HepG2 (cell line): Measurements from ENCODE around the gene CLDN7. TPM values are rescaled to one million over a fixed set of nuclear protein-coding genes. Genes with fewer than 3 reads are reported as not detected.

Experiments
- ATM ChIP-seq: fragments of 450-650 bp; IDR thresholded peaks from 2 replicates; pipeline ENCODE4 v1.7.1; 2017; ENCODE audit warnings: mild to moderate bottlenecking, borderline replicate concordance
- ELF1 ChIP-seq: sonication (generic); formaldehyde crosslinking; IDR thresholded peaks from 2 replicates; pipeline ENCODE4 v1.4.0; 2020; ENCODE audit warnings: missing genetic modification reagents
- HNRNPL ChIP-seq: fragments of 200-400 bp; formaldehyde crosslinking; IDR thresholded peaks from 2 replicates; pipeline ENCODE4 v1.6.1; 2017; ENCODE audit warnings: mild to moderate bottlenecking, low read depth, low read length
- ISL2 ChIP-seq: sonication (generic); formaldehyde crosslinking; IDR thresholded peaks from 2 replicates; pipeline ENCODE4 v1.5.0; 2020; ENCODE audit warnings: missing genetic modification reagents
- KDM1A ChIP-seq: IDR thresholded peaks from 2 replicates; pipeline ENCODE4 v1.6.1; 2016; ENCODE audit warnings: missing compliant biosample characterization
- KDM2A ChIP-seq: sonication (generic); formaldehyde crosslinking; IDR thresholded peaks from 2 replicates; pipeline ENCODE4 v1.4.0; 2020; ENCODE audit warnings: low read depth, missing genetic modification reagents, borderline replicate concordance
- KDM5B ChIP-seq: sonication (generic); formaldehyde crosslinking; IDR thresholded peaks from 2 replicates; pipeline ENCODE4 v1.4.0; 2020; ENCODE audit warnings: missing genetic modification reagents, mild to moderate bottlenecking, borderline replicate concordance
- KLF11 ChIP-seq: IDR thresholded peaks from 2 replicates; pipeline ENCODE4 v1.6.1; 2016; ENCODE audit warnings: missing compliant biosample characterization
- U2AF2 ChIP-seq: fragments of 200-400 bp; formaldehyde crosslinking; IDR thresholded peaks from 2 replicates; pipeline ENCODE4 v1.6.1; 2017; ENCODE audit warnings: low read depth, mild to moderate bottlenecking, low read length
- ZBTB3 ChIP-seq: sonication (generic); formaldehyde crosslinking; IDR thresholded peaks from 2 replicates; pipeline ENCODE4 v1.4.0; 2020; ENCODE audit warnings: low read depth, mild to moderate bottlenecking, moderate library complexity, missing genetic modification reagents, borderline replicate concordance
- ZFP41 ChIP-seq: sonication (generic); formaldehyde crosslinking; IDR thresholded peaks from 2 replicates; pipeline ENCODE4 v1.4.0; 2020; ENCODE audit warnings: mild to moderate bottlenecking, missing genetic modification reagents, borderline replicate concordance
- ZMYM3 ChIP-seq: sonication (generic); formaldehyde crosslinking; IDR thresholded peaks from 2 replicates; pipeline ENCODE4 v1.5.1; 2020; ENCODE audit warnings: mild to moderate bottlenecking, missing genetic modification reagents
- ZNF138 ChIP-seq: sonication (generic); formaldehyde crosslinking; IDR thresholded peaks from 2 replicates; pipeline ENCODE4 v1.5.0; 2020; ENCODE audit warnings: mild to moderate bottlenecking, low read depth, missing genetic modification reagents
- ZNF292 ChIP-seq: sonication (generic); formaldehyde crosslinking; IDR thresholded peaks from 2 replicates; pipeline ENCODE4 v1.8.1; 2022; ENCODE audit warnings: mild to moderate bottlenecking, low read depth, missing genetic modification reagents, borderline replicate concordance
- ZNF333 ChIP-seq: sonication (generic); formaldehyde crosslinking; IDR thresholded peaks from 2 replicates; pipeline ENCODE4 v1.4.0; 2020; ENCODE audit warnings: mild to moderate bottlenecking, missing genetic modification reagents, borderline replicate concordance
- ZNF598 ChIP-seq: sonication (generic); formaldehyde crosslinking; IDR thresholded peaks from 2 replicates; pipeline ENCODE4 v1.5.1; 2020; ENCODE audit warnings: mild to moderate bottlenecking, missing genetic modification reagents, borderline replicate concordance
- ZNF891 ChIP-seq: sonication (generic); formaldehyde crosslinking; IDR thresholded peaks from 2 replicates; pipeline ENCODE4 v1.5.0; 2020; ENCODE audit warnings: mild to moderate bottlenecking, missing genetic modification reagents
- polyA plus RNA-seq, 8 experiments: library from polyadenylated mRNA; depleted of rRNA in 3 of 8; stranded (reverse) in 7 of 8; unstranded in 1 of 8; fragments of >200 nt; fragmentation: Illumina TruSeq in 4 of 8; extraction: Trizol in 4 of 8; gene quantifications; 2 replicates each; pipeline versions ENCODE4 v1.2.1 to v1.2.3, GENCODE V29; 2011 to 2016; ENCODE audit warnings: low read depth in 4 of 8, missing spikeins in 1 of 8, mixed read lengths in 1 of 8; ENCODE audit not compliant: insufficient read depth in 1 of 8
- total RNA-seq, 5 experiments: library from RNA; depleted of rRNA; stranded (reverse); fragments of >200 nt; fragmentation: Illumina TruSeq; extraction: Trizol; gene quantifications; 2 replicates each; pipeline ENCODE4 v1.2.3, GENCODE V29; 2016; ENCODE audit warnings: low read depth in 1 of 5
- TF ChIP-seq, protein P1 (sequence below): sonication (generic); formaldehyde crosslinking; IDR thresholded peaks from 2 replicates; pipeline ENCODE4 v1.8.0; 2022; ENCODE audit warnings: missing genetic modification reagents, mild to moderate bottlenecking, moderate library complexity, borderline replicate concordance
- TF ChIP-seq, protein P2 (sequence below): sonication (generic); formaldehyde crosslinking; IDR thresholded peaks from 2 replicates; pipeline ENCODE4 v1.4.0; 2020; ENCODE audit warnings: missing genetic modification reagents
- TF ChIP-seq, protein P3 (sequence below): IDR thresholded peaks from 2 replicates; pipeline ENCODE4 v1.6.1; 2016; ENCODE audit warnings: missing biosample characterization, missing genetic modification reagents, low read depth
- TF ChIP-seq, protein P4 (sequence below): IDR thresholded peaks from 2 replicates; pipeline ENCODE4 v1.6.1; 2016

Gene CLDN7
- total and polyA plus RNA-seq, 2 of the 13 experiments (the other 11 are each of a cell fraction or from before 2014, with no cell fraction given): not detected

DNA sequence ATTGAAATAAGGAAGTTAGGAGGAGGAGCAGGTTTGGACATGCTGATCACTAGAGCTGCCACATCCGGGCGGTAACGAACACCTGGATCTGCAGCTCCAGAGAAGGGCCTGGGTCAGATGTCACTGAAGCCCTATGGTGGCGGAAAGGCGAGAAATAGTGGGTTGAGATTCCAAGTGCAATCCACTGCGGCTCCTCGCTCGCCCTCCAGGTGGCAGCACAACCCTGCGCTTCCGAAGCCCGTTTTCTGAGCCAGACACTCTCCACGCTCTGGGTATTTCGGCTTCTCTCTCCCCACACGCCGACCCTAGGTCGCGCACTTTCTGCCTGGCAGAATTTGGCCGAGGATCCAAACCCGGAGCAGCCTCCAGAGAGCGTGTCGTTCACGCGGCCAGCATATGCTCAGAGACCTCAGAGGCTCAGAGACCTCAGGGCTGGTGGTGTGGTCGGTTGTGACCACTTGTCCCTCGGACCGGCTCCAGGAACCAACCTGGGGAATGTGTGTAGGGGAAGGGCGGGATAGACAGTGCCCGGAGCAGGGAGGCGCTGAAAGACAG is 18.3 kb upstream of the CLDN7 start (continued):
- TF ChIP-seq ZFP41 (CRISPR knock-in tag): peak; percentile 35; the same call in 1 of the 2 replicates
- TF ChIP-seq U2AF2: no peak
- TF ChIP-seq ELF1 (CRISPR knock-in tag): peak; percentile 36; the same call in 1 of the 2 replicates
- TF ChIP-seq, protein P1, sequence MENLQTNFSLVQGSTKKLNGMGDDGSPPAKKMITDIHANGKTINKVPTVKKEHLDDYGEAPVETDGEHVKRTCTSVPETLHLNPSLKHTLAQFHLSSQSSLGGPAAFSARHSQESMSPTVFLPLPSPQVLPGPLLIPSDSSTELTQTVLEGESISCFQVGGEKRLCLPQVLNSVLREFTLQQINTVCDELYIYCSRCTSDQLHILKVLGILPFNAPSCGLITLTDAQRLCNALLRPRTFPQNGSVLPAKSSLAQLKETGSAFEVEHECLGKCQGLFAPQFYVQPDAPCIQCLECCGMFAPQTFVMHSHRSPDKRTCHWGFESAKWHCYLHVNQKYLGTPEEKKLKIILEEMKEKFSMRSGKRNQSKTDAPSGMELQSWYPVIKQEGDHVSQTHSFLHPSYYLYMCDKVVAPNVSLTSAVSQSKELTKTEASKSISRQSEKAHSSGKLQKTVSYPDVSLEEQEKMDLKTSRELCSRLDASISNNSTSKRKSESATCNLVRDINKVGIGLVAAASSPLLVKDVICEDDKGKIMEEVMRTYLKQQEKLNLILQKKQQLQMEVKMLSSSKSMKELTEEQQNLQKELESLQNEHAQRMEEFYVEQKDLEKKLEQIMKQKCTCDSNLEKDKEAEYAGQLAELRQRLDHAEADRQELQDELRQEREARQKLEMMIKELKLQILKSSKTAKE (CRISPR knock-in tag): no peak
- TF ChIP-seq ZNF891 (CRISPR knock-in tag): peak; percentile 90
- TF ChIP-seq ISL2 (CRISPR knock-in tag): 0 out of 2 replicates have a peak, but pooled peaks have one; percentile 42
- 0 out of 2 replicates have a peak, but pooled peaks have one; percentile 57 for TF ChIP-seq HNRNPL
- peak; percentile 87 for TF ChIP-seq KDM2A (CRISPR knock-in tag)
- TF ChIP-seq KLF11 (CRISPR knock-in tag): peak; percentile 59; the same call in 1 of the 2 replicates
- TF ChIP-seq, protein P2, sequence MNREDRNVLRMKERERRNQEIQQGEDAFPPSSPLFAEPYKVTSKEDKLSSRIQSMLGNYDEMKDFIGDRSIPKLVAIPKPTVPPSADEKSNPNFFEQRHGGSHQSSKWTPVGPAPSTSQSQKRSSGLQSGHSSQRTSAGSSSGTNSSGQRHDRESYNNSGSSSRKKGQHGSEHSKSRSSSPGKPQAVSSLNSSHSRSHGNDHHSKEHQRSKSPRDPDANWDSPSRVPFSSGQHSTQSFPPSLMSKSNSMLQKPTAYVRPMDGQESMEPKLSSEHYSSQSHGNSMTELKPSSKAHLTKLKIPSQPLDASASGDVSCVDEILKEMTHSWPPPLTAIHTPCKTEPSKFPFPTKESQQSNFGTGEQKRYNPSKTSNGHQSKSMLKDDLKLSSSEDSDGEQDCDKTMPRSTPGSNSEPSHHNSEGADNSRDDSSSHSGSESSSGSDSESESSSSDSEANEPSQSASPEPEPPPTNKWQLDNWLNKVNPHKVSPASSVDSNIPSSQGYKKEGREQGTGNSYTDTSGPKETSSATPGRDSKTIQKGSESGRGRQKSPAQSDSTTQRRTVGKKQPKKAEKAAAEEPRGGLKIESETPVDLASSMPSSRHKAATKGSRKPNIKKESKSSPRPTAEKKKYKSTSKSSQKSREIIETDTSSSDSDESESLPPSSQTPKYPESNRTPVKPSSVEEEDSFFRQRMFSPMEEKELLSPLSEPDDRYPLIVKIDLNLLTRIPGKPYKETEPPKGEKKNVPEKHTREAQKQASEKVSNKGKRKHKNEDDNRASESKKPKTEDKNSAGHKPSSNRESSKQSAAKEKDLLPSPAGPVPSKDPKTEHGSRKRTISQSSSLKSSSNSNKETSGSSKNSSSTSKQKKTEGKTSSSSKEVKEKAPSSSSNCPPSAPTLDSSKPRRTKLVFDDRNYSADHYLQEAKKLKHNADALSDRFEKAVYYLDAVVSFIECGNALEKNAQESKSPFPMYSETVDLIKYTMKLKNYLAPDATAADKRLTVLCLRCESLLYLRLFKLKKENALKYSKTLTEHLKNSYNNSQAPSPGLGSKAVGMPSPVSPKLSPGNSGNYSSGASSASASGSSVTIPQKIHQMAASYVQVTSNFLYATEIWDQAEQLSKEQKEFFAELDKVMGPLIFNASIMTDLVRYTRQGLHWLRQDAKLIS (CRISPR knock-in tag): no peak
- no peak for TF ChIP-seq ZNF333 (CRISPR knock-in tag)
- TF ChIP-seq ATM: no peak
- peak; percentile 69; the same call in 1 of the 2 replicates for TF ChIP-seq KDM5B (CRISPR knock-in tag)
- TF ChIP-seq ZNF598 (CRISPR knock-in tag): peak; percentile 67; the same call in 1 of the 2 replicates
- TF ChIP-seq ZNF138 (CRISPR knock-in tag): no peak
- TF ChIP-seq, protein P3, sequence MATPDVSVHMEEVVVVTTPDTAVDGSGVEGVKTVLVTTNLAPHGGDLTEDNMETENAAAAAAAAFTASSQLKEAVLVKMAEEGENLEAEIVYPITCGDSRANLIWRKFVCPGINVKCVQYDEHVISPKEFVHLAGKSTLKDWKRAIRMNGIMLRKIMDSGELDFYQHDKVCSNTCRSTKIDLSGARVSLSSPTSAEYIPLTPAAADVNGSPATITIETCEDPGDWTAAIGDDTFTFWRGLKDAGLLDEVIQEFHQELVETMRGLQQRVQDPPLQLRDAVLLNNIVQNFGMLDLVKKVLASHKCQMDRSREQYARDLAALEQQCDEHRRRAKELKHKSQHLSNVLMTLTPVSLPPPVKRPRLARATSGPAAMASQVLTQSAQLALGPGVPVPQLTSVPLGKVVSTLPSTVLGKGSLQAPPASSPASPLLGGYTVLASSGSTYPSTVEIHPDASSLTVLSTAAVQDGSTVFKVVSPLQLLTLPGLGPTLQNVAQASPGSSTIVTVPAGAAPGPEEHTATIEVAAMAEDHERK: no peak
- no peak for TF ChIP-seq ZMYM3 (CRISPR knock-in tag)
- no peak; the same call in 1 of the 2 replicates for TF ChIP-seq ZNF292
- 0 out of 2 replicates have a peak, but pooled peaks have one; percentile 69 for TF ChIP-seq ZBTB3 (CRISPR knock-in tag)
- TF ChIP-seq, protein P4, sequence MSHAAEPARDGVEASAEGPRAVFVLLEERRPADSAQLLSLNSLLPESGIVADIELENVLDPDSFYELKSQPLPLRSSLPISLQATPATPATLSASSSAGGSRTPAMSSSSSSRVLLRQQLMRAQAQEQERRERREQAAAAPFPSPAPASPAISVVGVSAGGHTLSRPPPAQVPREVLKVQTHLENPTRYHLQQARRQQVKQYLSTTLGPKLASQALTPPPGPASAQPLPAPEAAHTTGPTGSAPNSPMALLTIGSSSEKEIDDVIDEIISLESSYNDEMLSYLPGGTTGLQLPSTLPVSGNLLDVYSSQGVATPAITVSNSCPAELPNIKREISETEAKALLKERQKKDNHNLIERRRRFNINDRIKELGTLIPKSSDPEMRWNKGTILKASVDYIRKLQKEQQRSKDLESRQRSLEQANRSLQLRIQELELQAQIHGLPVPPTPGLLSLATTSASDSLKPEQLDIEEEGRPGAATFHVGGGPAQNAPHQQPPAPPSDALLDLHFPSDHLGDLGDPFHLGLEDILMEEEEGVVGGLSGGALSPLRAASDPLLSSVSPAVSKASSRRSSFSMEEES: peak; percentile 47
- TF ChIP-seq KDM1A: no peak
